Measurements from ENCODE around the gene ACCS.

ACCS gene

DNA sequence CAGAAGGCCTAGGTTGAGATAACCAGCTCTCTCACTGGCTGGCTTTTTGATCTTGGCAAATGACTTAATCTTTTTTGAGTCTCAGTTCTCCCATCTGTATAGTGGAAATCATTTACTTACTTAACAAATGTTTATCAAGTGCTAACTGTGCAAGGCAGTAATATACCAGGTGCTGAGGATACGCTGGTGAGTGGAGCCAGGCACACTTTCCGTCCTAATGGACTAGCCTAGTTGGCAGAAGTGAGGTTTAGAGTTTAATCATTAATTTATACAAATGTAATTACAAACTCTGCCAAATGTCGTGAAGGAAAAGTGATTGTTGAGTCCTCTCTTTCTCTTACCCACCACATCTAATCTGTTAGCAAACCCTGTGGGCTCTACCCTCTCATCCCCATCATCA lies 62.7 kb downstream of the ACCS start:
- no peak for DNase-seq

DNA sequence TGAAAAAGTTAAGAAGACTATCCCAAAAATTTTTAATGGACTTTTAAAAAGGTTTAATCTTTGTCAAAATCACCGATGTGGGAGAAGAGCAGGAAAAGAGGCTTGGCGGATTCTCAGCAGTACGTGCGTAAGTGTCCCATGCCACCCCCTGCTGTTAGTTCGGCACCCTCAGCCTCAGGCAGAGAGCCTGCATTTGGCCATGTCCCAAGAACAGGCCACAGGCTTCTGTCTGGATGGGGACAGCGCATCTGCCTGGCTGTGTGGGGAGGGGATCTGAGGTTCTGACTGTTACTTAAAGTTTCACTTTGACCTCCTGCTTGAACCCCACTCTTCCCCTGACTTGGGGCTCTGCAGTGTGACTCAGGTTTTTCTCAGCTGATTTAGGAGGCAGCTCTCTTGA lies 64.7 kb downstream of the ACCS start:
- peak in 1 of 56 donors; percentile 12 for DNase-seq

- no peak for DNase-seq
These were observed 67.4 kb downstream of the ACCS start for GRCh38 chr11:44133335-44133946.
